ENCODE data around the gene SDHAF2.

The SDHAF2 gene

DNA sequence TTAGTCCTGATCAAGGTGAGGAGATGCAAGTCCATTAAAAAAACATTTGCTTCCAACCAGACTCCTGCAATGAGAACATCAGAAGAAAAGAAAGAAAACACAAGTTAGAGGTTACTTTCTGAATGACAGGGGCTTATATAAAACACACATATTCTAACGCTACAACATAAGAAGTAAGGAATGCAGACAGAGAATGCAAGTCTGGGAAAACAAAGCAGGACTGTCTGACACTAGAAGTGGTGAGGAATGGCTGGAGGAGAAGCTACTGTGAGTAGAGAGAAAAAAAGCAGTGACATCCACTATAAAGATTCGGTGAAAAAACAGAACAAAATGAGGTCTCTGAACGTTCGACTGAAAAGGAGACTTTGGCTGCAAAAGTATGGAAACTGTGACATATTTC is 25.3 kb upstream of the SDHAF2 start:
- Histone ChIP-seq H3K4me1 (ENCODE audit: insufficient read depth, low read length) (no peaks in the 10 kb centered on the region), H3K9ac (ENCODE audit: low read depth, low read length) (no peak overlapping the region), H3K36me3 (ENCODE audit: insufficient read depth, low read length) (peaks cover 87% of the 10 kb centered on the region), H3K4me3 (ENCODE audit: low read length) (no peak overlapping the region), H3K27ac (ENCODE audit: low read depth, low read length) (no peak overlapping the region), H3K9me3 (ENCODE audit: insufficient read depth, low read depth, low read length) (no peaks in the 10 kb centered on the region), H3K27me3 (ENCODE audit: insufficient read depth, low read length) (no peaks in the 10 kb centered on the region)
- WGBS, result 94% methylated on average over 4 of the region's 4 CpGs

DNA sequence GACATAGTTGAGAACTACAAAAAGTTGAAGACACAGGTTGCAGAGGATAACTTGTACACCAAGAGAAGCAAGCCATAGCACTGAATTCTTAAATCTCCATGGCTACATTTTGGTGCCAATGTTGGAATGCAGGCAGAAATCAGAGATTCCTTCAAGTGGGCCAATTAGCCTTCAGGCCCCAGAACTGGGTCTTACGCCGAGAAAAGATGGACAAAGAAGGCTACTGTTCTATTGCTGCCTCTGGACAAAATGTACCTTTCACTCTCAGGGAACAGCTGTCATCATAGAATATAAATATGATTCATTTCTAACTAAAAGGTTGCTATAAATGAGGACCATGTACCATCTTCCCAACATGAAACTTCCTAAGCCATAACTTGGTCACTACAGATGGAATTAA is 23.9 kb upstream of the SDHAF2 start:
- Histone ChIP-seq H3K4me1 (ENCODE audit: insufficient read depth, low read length) (no peaks in the 10 kb centered on the region), H3K9ac (ENCODE audit: low read depth, low read length) (no peak overlapping the region)

DNA sequence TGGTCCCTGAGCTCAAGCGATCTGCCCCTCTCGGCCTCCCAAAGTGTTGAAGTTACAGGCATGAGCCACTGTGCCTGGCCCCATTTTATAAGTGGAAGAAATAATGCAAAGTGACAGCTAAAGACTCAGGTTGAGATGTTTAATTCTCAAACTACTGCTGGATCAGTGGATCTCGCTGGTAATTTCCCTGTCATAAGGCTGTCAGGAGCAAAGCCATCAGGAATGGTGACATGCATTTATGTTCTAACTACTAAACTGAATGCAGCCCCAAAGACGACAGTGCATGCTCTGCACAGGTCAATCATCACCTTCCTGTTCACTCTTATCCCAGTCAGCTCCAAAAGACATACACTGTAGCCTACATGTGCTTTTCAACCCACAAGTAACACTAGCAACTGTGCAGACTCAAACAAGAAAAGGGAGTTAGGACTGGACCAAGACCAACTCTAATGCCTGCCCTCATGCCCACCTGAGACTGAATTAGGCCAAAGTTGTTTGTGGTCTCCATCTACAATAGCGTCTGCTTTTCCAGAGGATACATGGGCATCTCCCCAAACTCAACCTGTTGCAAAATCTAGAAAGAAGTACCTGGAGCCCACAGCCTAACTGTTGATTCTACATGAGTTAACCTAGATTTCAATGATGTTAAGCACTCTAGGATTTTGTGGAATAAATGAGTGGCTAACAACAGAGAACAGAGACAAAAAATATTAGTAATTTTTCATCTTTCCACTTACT is 22.8 kb upstream of the SDHAF2 start:
- no peaks in the 10 kb centered on the region for H3K27me3 ChIP-seq (ENCODE audit: insufficient read depth, low read length)
- H3K9me3 ChIP-seq (ENCODE audit: insufficient read depth, low read depth, low read length), result no peaks in the 10 kb centered on the region
- peaks cover 96% of the 10 kb centered on the region for H3K36me3 ChIP-seq (ENCODE audit: insufficient read depth, low read length)
- no peak overlapping the region for H3K9ac ChIP-seq (ENCODE audit: low read depth, low read length)
- H3K4me3 ChIP-seq (ENCODE audit: low read length), result no peak overlapping the region
- no peaks in the 10 kb centered on the region for H3K4me1 ChIP-seq (ENCODE audit: insufficient read depth, low read length)
- H3K27ac ChIP-seq (ENCODE audit: low read depth, low read length), result no peak overlapping the region
- WGBS, result 96% methylated on average over 5 of the region's 5 CpGs

More for the DNA sequence above, 23.9 kb upstream of the SDHAF2 start:
- WGBS, result 98% methylated on average over 2 of the region's 2 CpGs
- Histone ChIP-seq H3K36me3 (ENCODE audit: insufficient read depth, low read length) (peaks cover 94% of the 10 kb centered on the region), H3K9me3 (ENCODE audit: insufficient read depth, low read depth, low read length) (no peaks in the 10 kb centered on the region), H3K27ac (ENCODE audit: low read depth, low read length) (no peak overlapping the region), H3K4me3 (ENCODE audit: low read length) (no peak overlapping the region), H3K27me3 (ENCODE audit: insufficient read depth, low read length) (no peaks in the 10 kb centered on the region)

DNA sequence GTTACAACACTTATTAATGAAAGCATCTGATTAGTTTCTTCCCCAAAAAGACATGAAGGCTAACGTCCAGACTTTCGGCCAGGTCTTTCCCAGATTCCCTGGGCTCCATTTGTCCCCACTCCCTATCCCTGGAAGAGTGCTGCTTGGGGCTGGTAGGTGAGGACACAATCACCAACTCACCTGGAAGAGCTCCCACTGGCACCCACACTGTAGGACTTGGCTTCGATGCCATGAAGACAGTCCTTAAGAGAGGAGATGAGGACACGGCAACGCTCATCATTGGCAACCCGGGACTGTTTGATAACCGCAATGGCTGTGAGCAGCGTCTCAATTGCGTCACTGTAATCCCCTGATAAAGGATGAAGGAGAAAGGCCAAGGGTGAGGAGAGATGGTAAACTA is 18.3 kb upstream of the SDHAF2 start:
- no peak overlapping the region for H3K4me3 ChIP-seq (ENCODE audit: low read length)
- no peak overlapping the region for H3K27ac ChIP-seq (ENCODE audit: low read depth, low read length)
- H3K4me1 ChIP-seq (ENCODE audit: insufficient read depth, low read length), result no peaks in the 10 kb centered on the region
- H3K27me3 ChIP-seq (ENCODE audit: insufficient read depth, low read length), result no peaks in the 10 kb centered on the region
- H3K36me3 ChIP-seq (ENCODE audit: insufficient read depth, low read length), result peaks cover 96% of the 10 kb centered on the region
- WGBS, result 96% methylated on average over 9 of the region's 9 CpGs
- no peak overlapping the region for H3K9ac ChIP-seq (ENCODE audit: low read depth, low read length)
- H3K9me3 ChIP-seq (ENCODE audit: insufficient read depth, low read depth, low read length), result no peaks in the 10 kb centered on the region

DNA sequence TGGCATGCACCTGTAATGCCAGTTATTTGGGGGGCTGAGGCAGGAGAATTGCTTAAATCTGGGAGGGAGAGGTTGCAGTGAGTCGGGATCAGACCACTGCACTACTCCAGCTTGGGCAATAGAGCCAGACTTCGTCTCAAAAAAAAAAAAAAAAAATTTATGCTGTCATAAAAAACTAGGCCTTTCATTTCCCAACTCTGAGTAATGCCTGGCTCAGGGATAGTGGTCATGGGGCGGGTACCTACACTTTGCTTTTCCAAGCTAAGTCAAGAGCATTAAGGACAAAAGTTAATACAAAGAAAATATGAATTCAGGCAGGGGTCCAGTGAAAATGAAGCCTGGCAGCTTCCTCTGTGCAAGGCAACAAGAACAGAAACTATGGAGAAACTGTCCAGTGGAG is 16.4 kb upstream of the SDHAF2 start:
- H3K4me3 ChIP-seq (ENCODE audit: low read length), result no peak overlapping the region
- H3K4me1 ChIP-seq (ENCODE audit: insufficient read depth, low read length), result no peaks in the 10 kb centered on the region
- no peak overlapping the region for H3K27ac ChIP-seq (ENCODE audit: low read depth, low read length)
- no peaks in the 10 kb centered on the region for H3K27me3 ChIP-seq (ENCODE audit: insufficient read depth, low read length)
- no peaks in the 10 kb centered on the region for H3K9me3 ChIP-seq (ENCODE audit: insufficient read depth, low read depth, low read length)
- WGBS, result 90% methylated on average over 3 of the region's 3 CpGs
- no peak overlapping the region for H3K9ac ChIP-seq (ENCODE audit: low read depth, low read length)
- H3K36me3 ChIP-seq (ENCODE audit: insufficient read depth, low read length), result peaks cover 97% of the 10 kb centered on the region

DNA sequence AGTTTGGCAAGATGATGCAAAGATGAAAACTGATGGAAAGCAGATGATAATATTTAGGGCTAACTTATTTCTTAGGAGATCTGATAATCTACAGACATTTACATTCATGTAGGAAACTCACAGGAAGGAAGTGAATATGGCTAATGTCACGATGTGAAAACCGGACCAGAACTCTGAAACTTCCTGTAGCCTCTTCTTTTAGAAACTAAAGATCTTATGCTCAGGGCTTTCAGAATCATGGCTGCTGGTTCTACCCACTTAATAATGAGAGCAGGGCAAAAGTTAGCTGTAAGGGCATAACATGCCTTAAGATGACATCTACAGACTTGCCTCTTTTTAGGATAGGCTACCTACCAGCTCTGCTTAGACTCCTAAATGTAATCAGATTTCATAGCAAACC is 15.4 kb upstream of the SDHAF2 start:
- H3K9ac ChIP-seq (ENCODE audit: low read depth, low read length), result no peak overlapping the region
- peaks cover 99% of the 10 kb centered on the region for H3K36me3 ChIP-seq (ENCODE audit: insufficient read depth, low read length)

DNA sequence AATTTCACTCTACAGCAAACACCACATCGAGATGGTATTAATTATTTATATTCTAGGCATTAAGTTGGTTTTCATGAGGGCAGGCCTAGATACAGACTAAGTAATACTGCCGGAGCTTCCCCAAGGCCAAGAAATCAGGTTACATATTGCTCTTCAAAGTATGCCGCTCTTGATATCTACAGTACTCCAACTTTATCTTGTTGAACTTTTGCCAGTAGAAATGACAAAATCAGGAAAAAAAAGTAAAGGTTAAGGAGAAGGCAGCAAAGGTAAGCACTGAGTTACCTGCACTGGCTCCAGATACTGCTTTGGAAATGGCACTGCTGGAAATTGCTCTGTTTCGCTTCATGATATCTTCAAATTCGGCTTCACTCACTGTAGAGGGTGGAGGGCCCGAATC is 14.5 kb upstream of the SDHAF2 start:
- Histone ChIP-seq H3K4me1 (ENCODE audit: insufficient read depth, low read length) (no peaks in the 10 kb centered on the region), H3K36me3 (ENCODE audit: insufficient read depth, low read length) (peaks cover 99% of the 10 kb centered on the region), H3K9ac (ENCODE audit: low read depth, low read length) (no peak overlapping the region), H3K27me3 (ENCODE audit: insufficient read depth, low read length) (no peaks in the 10 kb centered on the region), H3K27ac (ENCODE audit: low read depth, low read length) (no peak overlapping the region), H3K4me3 (ENCODE audit: low read length) (no peak overlapping the region), H3K9me3 (ENCODE audit: insufficient read depth, low read depth, low read length) (no peaks in the 10 kb centered on the region)
- 97% methylated on average over 5 of the region's 6 CpGs for WGBS

More for the DNA sequence above, 15.4 kb upstream of the SDHAF2 start:
- H3K4me1 ChIP-seq (ENCODE audit: insufficient read depth, low read length), result no peaks in the 10 kb centered on the region
- WGBS, result 98% methylated on average over 2 of the region's 2 CpGs
- H3K27me3 ChIP-seq (ENCODE audit: insufficient read depth, low read length), result no peaks in the 10 kb centered on the region
- H3K27ac ChIP-seq (ENCODE audit: low read depth, low read length), result no peak overlapping the region
- no peaks in the 10 kb centered on the region for H3K9me3 ChIP-seq (ENCODE audit: insufficient read depth, low read depth, low read length)
- no peak overlapping the region for H3K4me3 ChIP-seq (ENCODE audit: low read length)

DNA sequence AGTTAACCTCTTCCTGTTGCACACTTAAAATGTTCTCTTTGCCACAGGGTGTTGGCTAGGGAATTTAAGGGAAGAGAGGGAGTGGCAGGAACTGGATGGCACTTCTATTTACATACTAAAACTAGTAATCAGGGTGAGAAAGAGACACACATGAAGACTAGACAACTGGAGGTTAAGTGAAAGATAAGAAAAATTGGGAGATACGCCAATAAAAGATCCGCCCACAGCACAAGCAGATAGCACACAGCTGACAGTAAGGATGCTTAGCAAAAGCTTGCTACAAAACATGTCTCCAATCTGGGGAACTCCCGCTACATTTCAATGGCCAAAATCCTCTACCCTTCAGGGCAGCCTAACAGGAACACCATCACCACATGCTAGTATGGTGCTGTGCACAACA is 13.0 kb upstream of the SDHAF2 start:
- no peaks in the 10 kb centered on the region for H3K4me1 ChIP-seq (ENCODE audit: insufficient read depth, low read length)
- no peaks in the 10 kb centered on the region for H3K9me3 ChIP-seq (ENCODE audit: insufficient read depth, low read depth, low read length)
- no peak overlapping the region for H3K9ac ChIP-seq (ENCODE audit: low read depth, low read length)
- WGBS, result 96% methylated on average over 3 of the region's 3 CpGs
- no peak overlapping the region for H3K4me3 ChIP-seq (ENCODE audit: low read length)
- H3K36me3 ChIP-seq (ENCODE audit: insufficient read depth, low read length), result peaks cover 99% of the 10 kb centered on the region
- no peaks in the 10 kb centered on the region for H3K27me3 ChIP-seq (ENCODE audit: insufficient read depth, low read length)
- no peak overlapping the region for H3K27ac ChIP-seq (ENCODE audit: low read depth, low read length)

DNA sequence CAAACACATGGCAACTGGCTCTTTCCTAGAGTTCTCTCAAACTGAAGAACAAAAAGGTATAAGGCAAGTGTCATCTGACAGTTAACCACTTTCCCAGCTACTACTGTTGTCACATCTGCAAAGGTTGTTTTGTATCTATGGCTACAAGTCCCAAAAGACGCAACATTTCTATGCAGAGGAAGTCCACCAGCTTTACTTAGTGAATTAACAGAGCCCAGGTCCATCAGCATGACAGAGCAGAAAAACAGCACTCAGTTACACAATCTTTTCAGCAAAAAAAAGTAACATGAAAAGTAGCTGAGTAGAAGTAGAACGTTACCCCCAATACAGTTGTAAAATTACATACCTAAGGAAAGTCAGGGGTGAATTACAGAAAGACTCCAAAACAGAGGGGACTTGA is 12.3 kb upstream of the SDHAF2 start:
- no peaks in the 10 kb centered on the region for H3K9me3 ChIP-seq (ENCODE audit: insufficient read depth, low read depth, low read length)
- H3K27me3 ChIP-seq (ENCODE audit: insufficient read depth, low read length), result no peaks in the 10 kb centered on the region
- no peak overlapping the region for H3K9ac ChIP-seq (ENCODE audit: low read depth, low read length)
- H3K36me3 ChIP-seq (ENCODE audit: insufficient read depth, low read length), result peaks cover 99% of the 10 kb centered on the region
- no peaks in the 10 kb centered on the region for H3K4me1 ChIP-seq (ENCODE audit: insufficient read depth, low read length)
- 91% methylated on average over 2 of the region's 2 CpGs for WGBS
- no peak overlapping the region for H3K27ac ChIP-seq (ENCODE audit: low read depth, low read length)
- no peak overlapping the region for H3K4me3 ChIP-seq (ENCODE audit: low read length)

DNA sequence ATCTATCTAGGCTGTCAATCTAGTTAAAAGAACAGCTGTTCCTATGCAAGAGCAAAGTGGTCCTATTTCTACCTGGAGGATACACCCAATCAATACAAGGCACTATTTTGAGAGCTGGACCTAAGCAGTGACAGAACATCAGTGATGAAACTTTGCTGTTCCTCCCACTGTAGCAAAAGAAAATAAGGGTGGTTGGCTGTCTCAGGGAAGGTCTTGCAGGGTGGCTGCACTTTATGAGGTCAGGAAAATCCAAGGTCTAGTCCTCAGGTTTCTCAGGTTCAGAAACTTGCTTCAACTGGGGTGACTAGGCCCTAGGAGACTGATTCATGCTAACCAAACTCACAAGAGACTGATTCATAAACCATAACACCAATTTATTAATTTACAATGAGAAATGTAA is 11.8 kb upstream of the SDHAF2 start:
- Histone ChIP-seq H3K27me3 (ENCODE audit: insufficient read depth, low read length) (no peaks in the 10 kb centered on the region), H3K9me3 (ENCODE audit: insufficient read depth, low read depth, low read length) (no peaks in the 10 kb centered on the region), H3K4me3 (ENCODE audit: low read length) (no peak overlapping the region), H3K36me3 (ENCODE audit: insufficient read depth, low read length) (peaks cover 96% of the 10 kb centered on the region), H3K4me1 (ENCODE audit: insufficient read depth, low read length) (no peaks in the 10 kb centered on the region), H3K9ac (ENCODE audit: low read depth, low read length) (no peak overlapping the region), H3K27ac (ENCODE audit: low read depth, low read length) (no peak overlapping the region)

DNA sequence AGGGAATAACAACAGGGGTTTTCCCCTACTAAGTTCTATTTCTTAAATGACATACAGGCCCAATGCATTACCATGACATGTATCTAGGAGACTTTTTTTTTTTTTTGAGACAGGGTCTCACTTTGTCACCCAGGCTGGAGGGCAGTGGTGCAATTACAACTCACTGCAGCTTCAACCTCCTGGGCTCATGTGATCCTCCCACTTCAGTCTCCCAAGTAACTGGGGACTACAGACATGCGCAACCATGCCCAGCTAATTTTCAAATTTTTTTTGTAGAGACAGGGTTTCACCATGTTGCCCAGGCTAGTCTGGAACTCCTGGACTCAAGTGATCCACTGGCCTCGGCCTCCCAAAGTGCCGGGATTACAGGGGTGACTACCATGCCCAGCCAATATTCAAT is 7.7 kb upstream of the SDHAF2 start:
- Histone ChIP-seq H3K27me3 (ENCODE audit: insufficient read depth, low read length) (no peaks in the 10 kb centered on the region), H3K4me3 (ENCODE audit: low read length) (no peak overlapping the region), H3K4me1 (ENCODE audit: insufficient read depth, low read length) (no peaks in the 10 kb centered on the region), H3K36me3 (ENCODE audit: insufficient read depth, low read length) (peaks cover 97% of the 10 kb centered on the region), H3K27ac (ENCODE audit: low read depth, low read length) (no peak overlapping the region), H3K9me3 (ENCODE audit: insufficient read depth, low read depth, low read length) (no peaks in the 10 kb centered on the region), H3K9ac (ENCODE audit: low read depth, low read length) (no peak overlapping the region)
- WGBS, result 99% methylated on average over 3 of the region's 3 CpGs
